GM18907 (cell line): ENCODE data around the gene DAB2IP.
"Not testable (repeated sequence)": the region's sequence is repeated elsewhere in the genome, so short reads cannot be mapped to it uniquely, and the experiment has no call there.

ENCODE experiments used
- ATAC-seq: cut with Tn5 transposase; IDR thresholded peaks from one replicate; pipeline ENCODE4 v1.9.1; 2021; ENCODE audit warnings: mild to moderate bottlenecking, moderate library complexity; ENCODE audit not compliant: unreplicated experiment

DAB2IP gene

GRCh38 chr9:121785673-121786542 lies 134.5 kb downstream of the DAB2IP start:
- no peak for ATAC-seq

GRCh38 chr9:121786543-121786948 lies 135.1 kb downstream of the DAB2IP start:
- no peak for ATAC-seq

- ATAC-seq: no peak
Measured at GRCh38 chr9:121786998-121787422, 135.6 kb downstream of the DAB2IP start.

- no peak for ATAC-seq
Measured at GRCh38 chr9:121788686-121789366, 137.4 kb downstream of the DAB2IP start.

- no peak for ATAC-seq
Measured at GRCh38 chr9:121790841-121791240, 139.4 kb downstream of the DAB2IP start.

- ATAC-seq: not testable (repeated sequence)
Measured at GRCh38 chr9:121792476-121792875, 141.0 kb downstream of the DAB2IP start.

- not testable (repeated sequence) for ATAC-seq
Measured at GRCh38 chr9:121794334-121794733, 142.9 kb downstream of the DAB2IP start.

GRCh38 chr9:121797081-121797480 lies 145.6 kb downstream of the DAB2IP start:
- no peak for ATAC-seq

- ATAC-seq: no peak
Measured at GRCh38 chr9:121798941-121799340, 147.5 kb downstream of the DAB2IP start.

GRCh38 chr9:121800376-121800775 lies 148.9 kb downstream of the DAB2IP start:
- no peak for ATAC-seq

GRCh38 chr9:121801579-121801978 lies 150.1 kb downstream of the DAB2IP start:
- no peak for ATAC-seq

- ATAC-seq: no peak
Measured at GRCh38 chr9:121802753-121803152, 151.3 kb downstream of the DAB2IP start.

- ATAC-seq: no peak
Measured at GRCh38 chr9:121807069-121807822, 155.8 kb downstream of the DAB2IP start.

- no peak for ATAC-seq
Measured at GRCh38 chr9:121807823-121808278, 156.4 kb downstream of the DAB2IP start.

GRCh38 chr9:121808781-121809180 lies 157.3 kb downstream of the DAB2IP start:
- no peak for ATAC-seq

- ATAC-seq: no peak
Measured at GRCh38 chr9:121809356-121810050, 158.1 kb downstream of the DAB2IP start.

GRCh38 chr9:121810489-121810888 lies 159.1 kb downstream of the DAB2IP start:
- no peak for ATAC-seq

GRCh38 chr9:121811140-121811539 lies 159.7 kb downstream of the DAB2IP start:
- no peak for ATAC-seq

GRCh38 chr9:121811751-121812150 lies 160.3 kb downstream of the DAB2IP start:
- no peak for ATAC-seq

- ATAC-seq: no peak
Measured at GRCh38 chr9:121812159-121812735, 160.8 kb downstream of the DAB2IP start.
